ENCODE measurements around the gene AHSA1.

- TF ChIP-seq EP300 (conservative IDR thresholded peaks at IDR 0.05; ENCODE audit: poor library complexity, severe bottlenecking) (no peak), CTCF (IDR thresholded peaks at IDR 0.05; ENCODE audit: poor library complexity, severe bottlenecking) (no peak)
Observed at GRCh38 chr14:77485901-77486678, 28.2 kb downstream of the AHSA1 start.
